Peyer's patch (tissue), 4 donors: ENCODE results near the gene ZDHHC3. TPM values are rescaled to one million over a fixed set of nuclear protein-coding genes. Genes with fewer than 3 reads are reported as not detected.

Source experiments
- DNase-seq, 3 donors: peaks; one replicate each; pipeline ENCODE4 v3.0.0-alpha.2; 2017 to 2019
- H3K27ac ChIP-seq, 4 donors: fragments of 200-600 bp; sonication (generic); one replicate each; pipeline ENCODE4 v1.5.1; 2016 to 2019
- H3K27me3 ChIP-seq, 2 donors: fragments of 200-600 bp; sonication (generic); one replicate each; pipeline ENCODE4 v1.5.1; 2019
- H3K36me3 ChIP-seq, 3 donors: fragments of 200-600 bp; sonication (generic); one replicate each; pipeline ENCODE4 v1.5.1; 2016 to 2019
- H3K4me1 ChIP-seq, 4 donors: fragments of 200-600 bp; sonication (generic); one replicate each; pipeline ENCODE4 v1.5.1; 2016 to 2019
- H3K4me3 ChIP-seq, 4 donors: fragments of 200-600 bp; sonication (generic); 1 replicate in 3 of 4; 2 replicates in 1 of 4; pipeline ENCODE4 v1.5.1; 2016 to 2019; ENCODE audit warnings: mild to moderate bottlenecking in 1 of 4
- H3K9me3 ChIP-seq, 4 donors: fragments of 200-600 bp; sonication (generic); one replicate each; pipeline ENCODE4 v1.5.1; 2016 to 2019; ENCODE audit warnings: mild to moderate bottlenecking in 1 of 4
- CTCF ChIP-seq, 6 experiments: fragments of 450-650 bp in 4 of 6; fragments of 200-600 bp in 2 of 6; sonication (generic) in 1 of 6; IDR thresholded peaks; one replicate each; pipeline ENCODE4 v1.5.1; 2017 to 2019; ENCODE audit warnings: antibody characterized with exemption in 6 of 6, mild to moderate bottlenecking in 3 of 6, moderate library complexity in 1 of 6
- POLR2A ChIP-seq, 2 donors: fragments of 450-650 bp; IDR thresholded peaks; one replicate each; pipeline ENCODE4 v1.5.1; 2017; ENCODE audit warnings: antibody characterized with exemption in 2 of 2, mild to moderate bottlenecking in 2 of 2, moderate library complexity in 2 of 2
- total RNA-seq, 4 donors: library from RNA; depleted of rRNA; stranded (reverse); fragments of >200 nt; gene quantifications; one replicate each; pipeline ENCODE4 v1.1.0, GENCODE V29; 2016

ZDHHC3 gene
- total RNA-seq, 4 donors from 2014 or later: 70.1 to 190 (median 152) TPM

- H3K9me3 ChIP-seq: no peaks in the 10 kb centered on the region
- no peak overlapping the region for H3K27ac ChIP-seq
- no peak for TF ChIP-seq CTCF (IDR thresholded peaks at IDR 0.05)
- H3K36me3 ChIP-seq: peaks cover 0 to 26% (median 0%) of the 10 kb centered on the region in 3 donors
- H3K4me3 ChIP-seq: no peak overlapping the region
- no peaks in the 10 kb centered on the region for H3K27me3 ChIP-seq
- no peak for DNase-seq
- no peaks in the 10 kb centered on the region for H3K4me1 ChIP-seq
Measured at GRCh38 chr3:44948239-44948638, 27.7 kb downstream of the ZDHHC3 start.

- no peak overlapping the region for H3K27ac ChIP-seq
- DNase-seq: no peak
- H3K27me3 ChIP-seq: no peaks in the 10 kb centered on the region
- H3K36me3 ChIP-seq: peaks cover 0 to 79% (median 0%) of the 10 kb centered on the region in 3 donors
- no peak overlapping the region for H3K4me3 ChIP-seq
- no peaks in the 10 kb centered on the region for H3K4me1 ChIP-seq
- no peaks in the 10 kb centered on the region for H3K9me3 ChIP-seq
- TF ChIP-seq POLR2A (IDR thresholded peaks at IDR 0.05) (no peak), CTCF (IDR thresholded peaks at IDR 0.05) (no peak)
Measured at GRCh38 chr3:44942202-44942921, 33.6 kb downstream of the ZDHHC3 start.

GRCh38 chr3:44939581-44940036, 36.4 kb downstream of the ZDHHC3 start:
- no peaks in the 10 kb centered on the region for H3K9me3 ChIP-seq
- TF ChIP-seq CTCF (IDR thresholded peaks at IDR 0.05): no peak
- no peak for TF ChIP-seq POLR2A (IDR thresholded peaks at IDR 0.05)
- no peak for DNase-seq
- no peaks in the 10 kb centered on the region for H3K27me3 ChIP-seq
- H3K4me3 ChIP-seq: no peak overlapping the region
- H3K4me1 ChIP-seq: no peaks in the 10 kb centered on the region
- H3K27ac ChIP-seq: no peak overlapping the region
- H3K36me3 ChIP-seq: peaks cover 0 to 76% (median 0%) of the 10 kb centered on the region in 3 donors

- no peaks in the 10 kb centered on the region for H3K4me1 ChIP-seq
- peaks cover 0 to 70% (median 0%) of the 10 kb centered on the region in 3 donors for H3K36me3 ChIP-seq
- H3K9me3 ChIP-seq: no peaks in the 10 kb centered on the region
- H3K4me3 ChIP-seq: no peak overlapping the region
- H3K27me3 ChIP-seq: no peaks in the 10 kb centered on the region
- H3K27ac ChIP-seq: no peak overlapping the region
- no peak for TF ChIP-seq CTCF (IDR thresholded peaks at IDR 0.05)
- no peak for TF ChIP-seq POLR2A (IDR thresholded peaks at IDR 0.05)
- peak in 1 of 3 donors; percentile 14 for DNase-seq
Measured at GRCh38 chr3:44932986-44933944, 42.7 kb downstream of the ZDHHC3 start.

GRCh38 chr3:44932271-44932670, 43.7 kb downstream of the ZDHHC3 start:
- H3K4me3 ChIP-seq: no peak overlapping the region
- H3K27me3 ChIP-seq: no peaks in the 10 kb centered on the region
- no peak overlapping the region for H3K27ac ChIP-seq
- H3K9me3 ChIP-seq: no peaks in the 10 kb centered on the region
- peaks cover 0 to 71% (median 0%) of the 10 kb centered on the region in 3 donors for H3K36me3 ChIP-seq
- DNase-seq: no peak
- TF ChIP-seq POLR2A (IDR thresholded peaks at IDR 0.05) (no peak), CTCF (IDR thresholded peaks at IDR 0.05) (no peak)
- H3K4me1 ChIP-seq: no peaks in the 10 kb centered on the region
